OCI-LY7 (cell line): ENCODE measurements around the gene ELMO1. TPM values are rescaled to one million over a fixed set of nuclear protein-coding genes. Genes with fewer than 3 reads are reported as not detected.

ENCODE experiments used
- BruUV-seq: library from RNA; stranded (reverse); fragments of 400-500 nt; replicated peaks from 2 replicates; lab custom pipeline; 2021; lab: Mats Ljungman, UMichigan
- CTCF ChIA-PET: fragments of 300-600 bp; sonication (Branson Sonifier 250); formaldehyde crosslinking; loops from one replicate; lab custom pipeline; 2022; ENCODE audit warnings: antibody characterized with exemption; ENCODE audit not compliant: unreplicated experiment; lab: Charles Lee
- POLR2A ChIA-PET: fragments of 300-600 bp; sonication (Branson Sonifier 250); formaldehyde crosslinking; loops from one replicate; lab custom pipeline; 2022; ENCODE audit warnings: antibody characterized with exemption; lab: Charles Lee
- DNase-seq: peaks from one replicate; pipeline ENCODE4 v3.0.0-alpha.2; 2015; ENCODE audit warnings: low spot score
- H2AFZ ChIP-seq: fragments of 200-600 bp; sonication (generic), shearing (Covaris generic); 2 replicates; pipeline ENCODE4 v1.6.1; 2014; ENCODE audit warnings: mild to moderate bottlenecking, antibody characterized with exemption, low read length, moderate library complexity
- H3K27ac ChIP-seq: fragments of 200-600 bp; sonication (generic); 2 replicates; pipeline ENCODE4 v1.5.1; 2014; ENCODE audit warnings: mixed run types, low read depth, mild to moderate bottlenecking, moderate library complexity, low read length, inconsistent platforms; ENCODE audit not compliant: poor library complexity, severe bottlenecking
- H3K36me3 ChIP-seq: fragments of 200-600 bp; sonication (generic); 2 replicates; pipeline ENCODE4 v1.6.1; 2014; ENCODE audit warnings: mild to moderate bottlenecking, antibody characterized with exemption, low read length, moderate library complexity, mixed read lengths; ENCODE audit not compliant: insufficient read depth
- H3K4me1 ChIP-seq: fragments of 200-600 bp; sonication (generic); 2 replicates; pipeline ENCODE4 v1.5.1; 2014; ENCODE audit warnings: mild to moderate bottlenecking, low read length; ENCODE audit not compliant: insufficient read depth, poor library complexity, severe bottlenecking
- H3K4me2 ChIP-seq: fragments of 200-600 bp; sonication (generic); 2 replicates; pipeline ENCODE4 v1.6.1; 2014; ENCODE audit warnings: mild to moderate bottlenecking, low read length
- H3K4me3 ChIP-seq: fragments of 200-600 bp; sonication (generic); 2 replicates; pipeline ENCODE4 v1.5.1; 2014; ENCODE audit warnings: mild to moderate bottlenecking, low read depth, low read length; ENCODE audit not compliant: poor library complexity, severe bottlenecking
- H3K79me2 ChIP-seq: fragments of 200-600 bp; sonication (generic); 2 replicates; pipeline ENCODE4 v1.6.1; 2016; ENCODE audit warnings: low read depth, mild to moderate bottlenecking, low read length, moderate library complexity, mixed read lengths; ENCODE audit not compliant: insufficient read depth
- H3K9me2 ChIP-seq: fragments of 200-600 bp; sonication (generic); 2 replicates; pipeline ENCODE4 v1.6.1; 2016; ENCODE audit warnings: mild to moderate bottlenecking, low read length, mixed read lengths; ENCODE audit not compliant: insufficient read depth
- H3K9me3 ChIP-seq: fragments of 200-600 bp; sonication (generic); 2 replicates; pipeline ENCODE4 v1.6.1; 2014; ENCODE audit warnings: mild to moderate bottlenecking, mixed run types, low read length, mixed read lengths
- H4K20me1 ChIP-seq: fragments of 200-600 bp; sonication (generic); 2 replicates; pipeline ENCODE4 v1.6.1; 2014; ENCODE audit warnings: mild to moderate bottlenecking, antibody characterized with exemption, low read length, moderate library complexity, mixed read lengths; ENCODE audit not compliant: insufficient read depth
- CTCF ChIP-seq: fragments of 200-600 bp; sonication (generic); conservative IDR thresholded peaks from 2 replicates; pipeline ENCODE4 v1.5.1; 2014; ENCODE audit warnings: mild to moderate bottlenecking, antibody characterized with exemption, low read length, moderate library complexity, mixed read lengths
- EZH2phosphoT487 ChIP-seq: fragments of 200-600 bp; sonication (generic); IDR thresholded peaks from 2 replicates; pipeline ENCODE4 v1.6.1; 2018; ENCODE audit warnings: low read depth, borderline replicate concordance, mild to moderate bottlenecking, mixed run types, antibody characterized with exemption, low read length, moderate library complexity, mixed read lengths
- intact Hi-C: fragments of 100-400 bp; cut with micrococcal nuclease; formaldehyde crosslinking; loops from one replicate; pipeline ENCODE4 v1.10.0; 2022; ENCODE audit not compliant: unreplicated experiment
- total RNA-seq, 2 experiments: library from RNA; depleted of rRNA in 1 of 2; stranded (reverse); fragments of >200 nt in 1 of 2; shearing (Covaris generic) in 1 of 2; gene quantifications; 2 replicates each; pipeline ENCODE4 v1.2.3, GENCODE V29; 2014 to 2022

ELMO1 gene
- total RNA-seq, 2 experiments from 2014 or later, result 101 to 103 TPM

- Histone ChIP-seq H3K4me2 (no peak overlapping the region), H3K36me3 (peaks cover 34% of the 10 kb centered on the region), H3K9me2 (no peaks in the 10 kb centered on the region), H3K4me3 (no peak overlapping the region), H3K4me1 (no peaks in the 10 kb centered on the region), H3K79me2 (peaks cover 3% of the 10 kb centered on the region; the same call in 1 of the 2 replicates), H4K20me1 (no peaks in the 10 kb centered on the region), H3K27ac (no peak overlapping the region), H3K9me3 (no peaks in the 10 kb centered on the region), H2AFZ (no peak overlapping the region)
- TF ChIP-seq EZH2phosphoT487 (no peak), CTCF (no peak)
- ChIA-PET CTCF (no interaction called here), POLR2A (interaction anchor here (0.6 to 1.7 kb wide), 6 partner anchors 9 to 1102 kb away, joined by 3 to 4 read pairs (median 3); no protein-coding TSS in a partner anchor)
- intact Hi-C loops, result no loop called here
- DNase-seq, result no peak
- no TSS peak for BruUV-seq
These were observed 199.4 kb downstream of the ELMO1 start for GRCh38 chr7:37249240-37249639.

GRCh38 chr7:37248396-37248861 is 200.2 kb downstream of the ELMO1 start:
- Histone ChIP-seq H3K4me1 (no peaks in the 10 kb centered on the region), H3K36me3 (peaks cover 35% of the 10 kb centered on the region), H2AFZ (no peak overlapping the region), H3K27ac (no peak overlapping the region), H4K20me1 (no peaks in the 10 kb centered on the region), H3K4me2 (no peak overlapping the region), H3K9me3 (no peaks in the 10 kb centered on the region), H3K4me3 (no peak overlapping the region), H3K79me2 (peaks cover 3% of the 10 kb centered on the region; the same call in 1 of the 2 replicates), H3K9me2 (no peaks in the 10 kb centered on the region)
- no peak for DNase-seq
- no TSS peak for BruUV-seq
- intact Hi-C loops, result no loop called here
- ChIA-PET CTCF (no interaction called here), POLR2A (interaction anchor here (0.6 to 1.7 kb wide), 4 partner anchors 8 to 115 kb away, joined by 3 to 4 read pairs (median 3); no protein-coding TSS in a partner anchor)
- TF ChIP-seq EZH2phosphoT487, result no peak
- TF ChIP-seq CTCF, result no peak

GRCh38 chr7:37247861-37248260 is 200.8 kb downstream of the ELMO1 start:
- H4K20me1 ChIP-seq, result no peaks in the 10 kb centered on the region

More at GRCh38 chr7:37247861-37248260, 200.8 kb downstream of the ELMO1 start:
- H3K9me3 ChIP-seq, result no peaks in the 10 kb centered on the region
- no peaks in the 10 kb centered on the region for H3K9me2 ChIP-seq
- ChIA-PET CTCF (no interaction called here), POLR2A (interaction anchor here (0.7 to 1.7 kb wide), 4 partner anchors 7 to 406 kb away, joined by 3 to 5 read pairs (median 4); no protein-coding TSS in a partner anchor)
- peaks cover 3% of the 10 kb centered on the region; the same call in 1 of the 2 replicates for H3K79me2 ChIP-seq
- H3K36me3 ChIP-seq, result peaks cover 37% of the 10 kb centered on the region
- no peak overlapping the region for H3K4me2 ChIP-seq
- no peak overlapping the region for H3K4me3 ChIP-seq
- H3K27ac ChIP-seq, result no peak overlapping the region
- BruUV-seq, result no TSS peak
- DNase-seq, result no peak
- intact Hi-C loops, result no loop called here
- TF ChIP-seq CTCF (no peak), EZH2phosphoT487 (no peak)
- no peak overlapping the region for H2AFZ ChIP-seq
- H3K4me1 ChIP-seq, result no peaks in the 10 kb centered on the region
